Right lobe of liver (tissue), 4 donors: ENCODE measurements around the gene ENO4.

ENCODE experiments used
- POLR2A ChIP-seq: fragments of 450-650 bp; IDR thresholded peaks from one replicate; pipeline ENCODE4 v1.6.1; 2017; ENCODE audit warnings: antibody characterized with exemption, mild to moderate bottlenecking
- TF ChIP-seq, protein P1 (sequence below), 4 donors: fragments of 200-600 bp in 3 of 4; fragments of 450-650 bp in 1 of 4; IDR thresholded peaks; one replicate each; pipeline versions ENCODE4 v1.5.1 to v1.8.0; 2016 to 2022; ENCODE audit warnings: antibody characterized with exemption in 4 of 4, mild to moderate bottlenecking in 2 of 4
- donor health status: DM: no; HTN: no; CAD: no.
- donor health status: DM: no; HTN: no; CAD: no.
- donor health status: DM: no; HTN: yes; CAD: no.

DNA sequence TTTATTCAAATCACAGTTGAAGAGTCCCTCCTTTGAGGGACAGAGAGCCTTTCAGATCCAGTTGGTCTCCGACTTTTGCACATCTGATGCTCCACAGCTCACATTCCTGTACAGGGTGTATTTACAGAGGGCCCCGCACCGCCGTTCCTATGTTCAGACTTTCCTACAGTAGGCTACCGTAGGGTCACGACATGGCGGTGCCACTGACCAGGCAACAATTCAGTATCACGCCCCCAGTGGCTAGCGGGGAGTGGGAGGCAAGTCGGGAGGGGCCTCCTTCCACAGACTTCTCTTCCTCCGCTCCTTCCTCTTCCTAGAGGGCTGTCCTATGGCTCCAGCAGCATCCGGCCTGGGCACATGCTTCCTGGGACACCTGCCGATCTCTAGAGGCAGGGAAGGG, 40.6 kb upstream of the ENO4 start:
- TF ChIP-seq, protein P1, sequence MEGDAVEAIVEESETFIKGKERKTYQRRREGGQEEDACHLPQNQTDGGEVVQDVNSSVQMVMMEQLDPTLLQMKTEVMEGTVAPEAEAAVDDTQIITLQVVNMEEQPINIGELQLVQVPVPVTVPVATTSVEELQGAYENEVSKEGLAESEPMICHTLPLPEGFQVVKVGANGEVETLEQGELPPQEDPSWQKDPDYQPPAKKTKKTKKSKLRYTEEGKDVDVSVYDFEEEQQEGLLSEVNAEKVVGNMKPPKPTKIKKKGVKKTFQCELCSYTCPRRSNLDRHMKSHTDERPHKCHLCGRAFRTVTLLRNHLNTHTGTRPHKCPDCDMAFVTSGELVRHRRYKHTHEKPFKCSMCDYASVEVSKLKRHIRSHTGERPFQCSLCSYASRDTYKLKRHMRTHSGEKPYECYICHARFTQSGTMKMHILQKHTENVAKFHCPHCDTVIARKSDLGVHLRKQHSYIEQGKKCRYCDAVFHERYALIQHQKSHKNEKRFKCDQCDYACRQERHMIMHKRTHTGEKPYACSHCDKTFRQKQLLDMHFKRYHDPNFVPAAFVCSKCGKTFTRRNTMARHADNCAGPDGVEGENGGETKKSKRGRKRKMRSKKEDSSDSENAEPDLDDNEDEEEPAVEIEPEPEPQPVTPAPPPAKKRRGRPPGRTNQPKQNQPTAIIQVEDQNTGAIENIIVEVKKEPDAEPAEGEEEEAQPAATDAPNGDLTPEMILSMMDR (IDR thresholded peaks at IDR 0.05): no peak
- TF ChIP-seq POLR2A: no peak
